NCI-H2196 treated with DMSO at 0.1 percent for 48 hours (cell line): ENCODE measurements around the gene HLA-B.

ENCODE experiments used
- DNase-seq: peaks from one replicate; lab custom pipeline; 2025; ENCODE audit not compliant: unreplicated experiment; lab: John Stamatoyannopoulos, UW

The HLA-B gene

GRCh38 chr6:31353384-31353945 is 3.5 kb downstream of the HLA-B start:
- DNase-seq: no peak

GRCh38 chr6:31352683-31353383 is 4.1 kb downstream of the HLA-B start:
- no peak for DNase-seq

- no peak for DNase-seq
Observed at GRCh38 chr6:31352310-31352682, 4.7 kb downstream of the HLA-B start.

GRCh38 chr6:31351401-31352309 is 5.3 kb downstream of the HLA-B start:
- no peak for DNase-seq

- DNase-seq: no peak
Observed at GRCh38 chr6:31351033-31351380, 6.0 kb downstream of the HLA-B start.

GRCh38 chr6:31350196-31351032 is 6.6 kb downstream of the HLA-B start:
- DNase-seq: no peak

- no peak for DNase-seq
Observed at GRCh38 chr6:31349301-31349700, 7.7 kb downstream of the HLA-B start.

GRCh38 chr6:31345026-31345730 is 11.8 kb downstream of the HLA-B start:
- no peak for DNase-seq

- no peak for DNase-seq
Observed at GRCh38 chr6:31340228-31340627, 16.8 kb downstream of the HLA-B start.

- DNase-seq: no peak
Observed at GRCh38 chr6:31339210-31339609, 17.8 kb downstream of the HLA-B start.

GRCh38 chr6:31336896-31337496 is 20.0 kb downstream of the HLA-B start:
- DNase-seq: no peak

- DNase-seq: no peak
Observed at GRCh38 chr6:31332637-31333602, 24.1 kb downstream of the HLA-B start.

- DNase-seq: no peak
Observed at GRCh38 chr6:31328355-31328960, 28.5 kb downstream of the HLA-B start.

GRCh38 chr6:31321820-31322219 is 35.2 kb downstream of the HLA-B start:
- no peak for DNase-seq

- DNase-seq: no peak
Observed at GRCh38 chr6:31321005-31321707, 35.8 kb downstream of the HLA-B start.

- DNase-seq: no peak
Observed at GRCh38 chr6:31317036-31317435, 39.9 kb downstream of the HLA-B start.

- no peak for DNase-seq
Observed at GRCh38 chr6:31309641-31310040, 47.3 kb downstream of the HLA-B start.

- no peak for DNase-seq
Observed at GRCh38 chr6:31308845-31309175, 48.2 kb downstream of the HLA-B start.
